K562 (cell line): Measurements from ENCODE around the gene NEUROD6. TPM values are rescaled to one million over a fixed set of nuclear protein-coding genes. Genes with fewer than 3 reads are reported as not detected.

Experiments used
- ATAC-seq: fragments of 200-7000 bp; cut with Tn5 transposase; 3 replicates; pipeline ENCODE4 v1.9.1; 2020; ENCODE audit warnings: moderate library complexity
- BruUV-seq: library from RNA; stranded (reverse); fragments of 400-500 nt; replicated peaks from 2 replicates; lab custom pipeline; 2021; lab: Mats Ljungman, UMichigan
- CTCF ChIA-PET: fragments of 300-600 bp; formaldehyde crosslinking; extraction: SDS; loops from one replicate; lab custom pipeline; 2021; ENCODE audit warnings: low intra/inter-chr PET ratio; lab: Yijun Ruan, JAX
- POLR2A ChIA-PET: fragments of 300-600, 350-650 bp; sonication (Branson Sonifier 250); formaldehyde crosslinking; extraction: SDS; loops from one replicate; lab custom pipeline; 2021; ENCODE audit warnings: antibody characterized with exemption, inconsistent platforms; lab: Yijun Ruan, JAX
- DNase-seq, 4 experiments: peaks; one replicate each; pipeline versions ENCODE4 v3.0.0 to v3.0.0-alpha.2; 2011 to 2018; ENCODE audit warnings: low spot score in 3 of 4, mixed read lengths in 3 of 4; ENCODE audit errors: extremely low read depth in 1 of 4
- FAIRE-seq: peaks from 2 replicates; lab custom pipeline; 2011; peaks lifted over from hg19 to GRCh38; lab: Jason Lieb, UNC
- H2AFZ ChIP-seq: 2 replicates; pipeline ENCODE4 v1.6.0; 2011; ENCODE audit warnings: low read depth, low read length, control low read depth, inconsistent platforms
- H3K27ac ChIP-seq: fragments of 200-600 bp; 3 replicates; pipeline ENCODE4 v1.8.0; 2011; ENCODE audit warnings: low read depth, mild to moderate bottlenecking, control low read depth, inconsistent platforms, low read length, moderate library complexity, mixed read lengths; ENCODE audit errors: extremely low read depth
- H3K27me3 ChIP-seq, 2 experiments: fragments of 300-600 bp in 1 of 2; 2 replicates in 1 of 2; 3 replicates in 1 of 2; pipeline versions ENCODE4 v1.6.0 to v1.8.0; 2011; ENCODE audit warnings: inconsistent platforms in 2 of 2, low read length in 2 of 2, mild to moderate bottlenecking in 1 of 2, mixed read lengths in 1 of 2, moderate library complexity in 1 of 2; ENCODE audit not compliant: control insufficient read depth in 2 of 2, insufficient read depth in 2 of 2
- H3K36me3 ChIP-seq: fragments of 300-600 bp; 3 replicates; pipeline ENCODE4 v1.8.0; 2011; ENCODE audit warnings: mild to moderate bottlenecking, low read length, inconsistent platforms; ENCODE audit not compliant: control insufficient read depth, insufficient read depth
- H3K4me1 ChIP-seq, 2 experiments: fragments of 200-600 bp in 1 of 2; replicated peaks in 1 of 2; 2 replicates in 1 of 2; 3 replicates in 1 of 2; pipeline versions ENCODE4 v1.5.1 to v1.8.0; 2011; ENCODE audit warnings: inconsistent platforms in 2 of 2, low read length in 2 of 2, mild to moderate bottlenecking in 1 of 2, mixed read lengths in 1 of 2, moderate library complexity in 1 of 2; ENCODE audit not compliant: control insufficient read depth in 2 of 2, insufficient read depth in 2 of 2
- H3K4me2 ChIP-seq: 2 replicates; pipeline ENCODE4 v1.6.1; 2011; ENCODE audit warnings: low read length, control low read depth, inconsistent platforms, mixed read lengths; ENCODE audit not compliant: insufficient read depth
- H3K4me3 ChIP-seq: fragments of 200-600 bp; sonication (generic), shearing (Covaris generic); 2 replicates; pipeline ENCODE4 v1.5.1; 2016; ENCODE audit warnings: control low read depth, inconsistent platforms
- H3K79me2 ChIP-seq: fragments of 200-600 bp; 3 replicates; pipeline ENCODE4 v1.8.0; 2011; ENCODE audit warnings: low read length, inconsistent platforms; ENCODE audit not compliant: control insufficient read depth, insufficient read depth
- H3K9ac ChIP-seq, 2 experiments: 2 replicates each; pipeline versions ENCODE4 v1.6.0 to v1.6.1; 2011; ENCODE audit warnings: low read depth in 2 of 2, low read length in 2 of 2, control low read depth in 1 of 2, inconsistent platforms in 1 of 2, mild to moderate bottlenecking in 1 of 2, mixed read lengths in 1 of 2; ENCODE audit not compliant: insufficient read depth in 1 of 2
- H3K9me1 ChIP-seq: one replicate; pipeline ENCODE4 v1.6.0; 2011; ENCODE audit warnings: inconsistent platforms, mild to moderate bottlenecking, low read length, moderate library complexity; ENCODE audit not compliant: control insufficient read depth, insufficient read depth
- H3K9me3 ChIP-seq: replicated peaks from 2 replicates; pipeline ENCODE4 v1.5.1; 2011; ENCODE audit warnings: low read depth, low read length, inconsistent platforms; ENCODE audit not compliant: control insufficient read depth, insufficient read depth
- H4K20me1 ChIP-seq: replicated peaks from 2 replicates; pipeline ENCODE4 v1.6.1; 2011; ENCODE audit warnings: low read length, inconsistent platforms, mixed read lengths; ENCODE audit not compliant: control insufficient read depth, insufficient read depth
- FOXJ3 ChIP-seq: sonication (generic); formaldehyde crosslinking; IDR thresholded peaks from 2 replicates; pipeline ENCODE4 v1.4.0; 2020; ENCODE audit warnings: mild to moderate bottlenecking, missing genetic modification reagents
- L3MBTL2 ChIP-seq: fragments of 450-650 bp; IDR thresholded peaks from 2 replicates; pipeline ENCODE4 v1.6.1; 2016; ENCODE audit warnings: mild to moderate bottlenecking, moderate library complexity
- WGBS: fragments of 100-300 bp; shearing (Covaris generic); methylation state at CpG from one replicate; pipeline ENCODE4 v1.1.6; 2016; ENCODE audit warnings: low coverage, mixed read lengths; ENCODE audit not compliant: insufficient coverage; ENCODE audit errors: missing lambda C conversion rate; 5-methylcytosine and 5-hydroxymethylcytosine counted together
- in situ Hi-C: fragments of 300-500 bp; cut with MboI; formaldehyde crosslinking; loops from 4 replicates; pipeline ENCODE4 v1.15.0; 2018; ENCODE audit warnings: inconsistent platforms, mixed read lengths
- intact Hi-C: fragments of 100-400 bp; cut with micrococcal nuclease; formaldehyde crosslinking; loops from 2 replicates; pipeline ENCODE4 v1.14.2; 2022
- polyA plus RNA-seq, 8 experiments: library from polyadenylated mRNA; depleted of rRNA in 4 of 8; stranded (reverse) in 5 of 8; unstranded in 3 of 8; fragments of >200 nt; fragmentation: Nextera tagmentation in 2 of 8; fragmentation: Illumina TruSeq in 1 of 8; extraction: Ambion mirVana in 2 of 8; extraction: Trizol in 1 of 8; gene quantifications; 2 replicates each; pipeline versions ENCODE4 v1.2.1 to v1.2.3, GENCODE V29; 2011 to 2014; ENCODE audit warnings: inconsistent platforms in 1 of 8, missing spikeins in 1 of 8
- total RNA-seq, 7 experiments: library from RNA; depleted of rRNA in 6 of 7; stranded (reverse); fragments of >200 nt in 6 of 7; fragmentation: Illumina TruSeq in 2 of 7; extraction: Trizol in 2 of 7; gene quantifications; 2 replicates each; pipeline versions ENCODE4 v1.2.1 to v1.2.3, GENCODE V29; 2011 to 2021; ENCODE audit warnings: low replicate concordance in 1 of 7
- TF ChIP-seq, protein P1 (sequence below), 2 experiments: fragments of 250-450 bp in 1 of 2; fragments of 450-650 bp in 1 of 2; sonication (Bioruptor Pico) in 1 of 2; IDR thresholded peaks; 2 replicates each; pipeline versions ENCODE4 v1.6.1 to v1.8.0; 2016 to 2021; ENCODE audit warnings: mild to moderate bottlenecking in 2 of 2, moderate library complexity in 2 of 2, missing compliant biosample characterization in 1 of 2, missing genetic modification characterization in 1 of 2
- TF ChIP-seq, protein P2 (sequence below), 3 experiments: fragments of 200-800 bp in 1 of 3; fragments of 250-450 bp in 1 of 3; fragments of 450-650 bp in 1 of 3; sonication (Bioruptor Pico) in 1 of 3; sonication (Bioruptor generic) in 1 of 3; formaldehyde crosslinking in 1 of 3; IDR thresholded peaks; 2 replicates each; pipeline versions ENCODE4 v1.6.1 to v1.8.0; 2016 to 2022; ENCODE audit warnings: mild to moderate bottlenecking in 2 of 3, missing genetic modification characterization in 2 of 3, missing compliant biosample characterization in 1 of 3, moderate library complexity in 1 of 3
- TF ChIP-seq, protein P3 (sequence below): fragments of 450-650 bp; formaldehyde crosslinking; IDR thresholded peaks from 2 replicates; pipeline ENCODE4 v1.4.0; 2022; ENCODE audit warnings: missing genetic modification characterization
- TF ChIP-seq, protein P4 (sequence below): fragments of 450-650 bp; formaldehyde crosslinking; IDR thresholded peaks from 2 replicates; pipeline ENCODE4 v1.4.0; 2020; ENCODE audit warnings: mild to moderate bottlenecking
- TF ChIP-seq, protein P5 (sequence below): IDR thresholded peaks from 2 replicates; pipeline ENCODE4 v1.6.1; 2011; ENCODE audit not compliant: insufficient read length; ENCODE audit errors: extremely low read depth
- TF ChIP-seq, protein P6 (sequence below): sonication (generic); formaldehyde crosslinking; IDR thresholded peaks from 2 replicates; pipeline ENCODE4 v1.8.0; 2022; ENCODE audit warnings: mild to moderate bottlenecking, missing genetic modification reagents

NEUROD6 gene
- total and polyA plus RNA-seq, 9 of the 15 experiments (the other 6 are each of a cell fraction or from before 2014, with no cell fraction given): not detected

DNA sequence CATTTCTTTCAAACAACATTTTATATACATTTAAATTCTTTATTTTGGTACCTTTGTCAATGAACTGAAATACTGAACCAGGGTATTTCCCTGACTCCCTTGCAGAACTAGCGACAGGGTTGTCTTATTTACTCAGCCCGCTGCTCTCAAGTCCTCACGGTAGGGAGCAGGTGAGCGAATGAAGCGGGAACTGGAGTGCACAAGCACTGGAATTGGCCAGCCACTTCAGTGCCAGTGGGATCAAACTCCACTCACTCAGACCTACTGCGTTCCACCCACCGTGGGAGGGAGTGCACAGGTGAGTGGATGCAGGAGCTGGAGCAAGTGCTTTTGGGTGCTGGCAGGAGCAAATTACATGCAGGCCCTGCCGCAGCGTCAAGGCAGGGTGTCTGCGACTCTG lies 28.1 kb upstream of the NEUROD6 start:
- ATAC-seq: no peak
- in situ Hi-C loops: no loop called here
- TF ChIP-seq, protein P1, sequence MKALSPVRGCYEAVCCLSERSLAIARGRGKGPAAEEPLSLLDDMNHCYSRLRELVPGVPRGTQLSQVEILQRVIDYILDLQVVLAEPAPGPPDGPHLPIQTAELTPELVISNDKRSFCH (CRISPR knock-in tag; IDR thresholded peaks at IDR 0.05): no peak
- TF ChIP-seq, protein P1 (tag; IDR thresholded peaks at IDR 0.05): no peak
- TF ChIP-seq, protein P2, sequence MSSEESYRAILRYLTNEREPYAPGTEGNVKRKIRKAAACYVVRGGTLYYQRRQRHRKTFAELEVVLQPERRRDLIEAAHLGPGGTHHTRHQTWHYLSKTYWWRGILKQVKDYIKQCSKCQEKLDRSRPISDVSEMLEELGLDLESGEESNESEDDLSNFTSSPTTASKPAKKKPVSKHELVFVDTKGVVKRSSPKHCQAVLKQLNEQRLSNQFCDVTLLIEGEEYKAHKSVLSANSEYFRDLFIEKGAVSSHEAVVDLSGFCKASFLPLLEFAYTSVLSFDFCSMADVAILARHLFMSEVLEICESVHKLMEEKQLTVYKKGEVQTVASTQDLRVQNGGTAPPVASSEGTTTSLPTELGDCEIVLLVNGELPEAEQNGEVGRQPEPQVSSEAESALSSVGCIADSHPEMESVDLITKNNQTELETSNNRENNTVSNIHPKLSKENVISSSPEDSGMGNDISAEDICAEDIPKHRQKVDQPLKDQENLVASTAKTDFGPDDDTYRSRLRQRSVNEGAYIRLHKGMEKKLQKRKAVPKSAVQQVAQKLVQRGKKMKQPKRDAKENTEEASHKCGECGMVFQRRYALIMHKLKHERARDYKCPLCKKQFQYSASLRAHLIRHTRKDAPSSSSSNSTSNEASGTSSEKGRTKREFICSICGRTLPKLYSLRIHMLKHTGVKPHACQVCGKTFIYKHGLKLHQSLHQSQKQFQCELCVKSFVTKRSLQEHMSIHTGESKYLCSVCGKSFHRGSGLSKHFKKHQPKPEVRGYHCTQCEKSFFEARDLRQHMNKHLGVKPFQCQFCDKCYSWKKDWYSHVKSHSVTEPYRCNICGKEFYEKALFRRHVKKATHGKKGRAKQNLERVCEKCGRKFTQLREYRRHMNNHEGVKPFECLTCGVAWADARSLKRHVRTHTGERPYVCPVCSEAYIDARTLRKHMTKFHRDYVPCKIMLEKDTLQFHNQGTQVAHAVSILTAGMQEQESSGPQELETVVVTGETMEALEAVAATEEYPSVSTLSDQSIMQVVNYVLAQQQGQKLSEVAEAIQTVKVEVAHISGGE (CRISPR knock-in tag; IDR thresholded peaks at IDR 0.05): no peak
- TF ChIP-seq, protein P3, sequence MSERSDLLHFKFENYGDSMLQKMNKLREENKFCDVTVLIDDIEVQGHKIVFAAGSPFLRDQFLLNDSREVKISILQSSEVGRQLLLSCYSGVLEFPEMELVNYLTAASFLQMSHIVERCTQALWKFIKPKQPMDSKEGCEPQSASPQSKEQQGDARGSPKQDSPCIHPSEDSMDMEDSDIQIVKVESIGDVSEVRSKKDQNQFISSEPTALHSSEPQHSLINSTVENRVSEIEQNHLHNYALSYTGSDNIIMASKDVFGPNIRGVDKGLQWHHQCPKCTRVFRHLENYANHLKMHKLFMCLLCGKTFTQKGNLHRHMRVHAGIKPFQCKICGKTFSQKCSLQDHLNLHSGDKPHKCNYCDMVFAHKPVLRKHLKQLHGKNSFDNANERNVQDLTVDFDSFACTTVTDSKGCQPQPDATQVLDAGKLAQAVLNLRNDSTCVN (CRISPR knock-in tag): no peak
- TF ChIP-seq, protein P4, sequence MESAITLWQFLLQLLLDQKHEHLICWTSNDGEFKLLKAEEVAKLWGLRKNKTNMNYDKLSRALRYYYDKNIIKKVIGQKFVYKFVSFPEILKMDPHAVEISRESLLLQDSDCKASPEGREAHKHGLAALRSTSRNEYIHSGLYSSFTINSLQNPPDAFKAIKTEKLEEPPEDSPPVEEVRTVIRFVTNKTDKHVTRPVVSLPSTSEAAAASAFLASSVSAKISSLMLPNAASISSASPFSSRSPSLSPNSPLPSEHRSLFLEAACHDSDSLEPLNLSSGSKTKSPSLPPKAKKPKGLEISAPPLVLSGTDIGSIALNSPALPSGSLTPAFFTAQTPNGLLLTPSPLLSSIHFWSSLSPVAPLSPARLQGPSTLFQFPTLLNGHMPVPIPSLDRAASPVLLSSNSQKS (CRISPR knock-in tag): no peak
- TF ChIP-seq, protein P5, sequence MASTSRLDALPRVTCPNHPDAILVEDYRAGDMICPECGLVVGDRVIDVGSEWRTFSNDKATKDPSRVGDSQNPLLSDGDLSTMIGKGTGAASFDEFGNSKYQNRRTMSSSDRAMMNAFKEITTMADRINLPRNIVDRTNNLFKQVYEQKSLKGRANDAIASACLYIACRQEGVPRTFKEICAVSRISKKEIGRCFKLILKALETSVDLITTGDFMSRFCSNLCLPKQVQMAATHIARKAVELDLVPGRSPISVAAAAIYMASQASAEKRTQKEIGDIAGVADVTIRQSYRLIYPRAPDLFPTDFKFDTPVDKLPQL: no peak
- TF ChIP-seq L3MBTL2: no peak
- no peak for TF ChIP-seq FOXJ3
- TF ChIP-seq, protein P6, sequence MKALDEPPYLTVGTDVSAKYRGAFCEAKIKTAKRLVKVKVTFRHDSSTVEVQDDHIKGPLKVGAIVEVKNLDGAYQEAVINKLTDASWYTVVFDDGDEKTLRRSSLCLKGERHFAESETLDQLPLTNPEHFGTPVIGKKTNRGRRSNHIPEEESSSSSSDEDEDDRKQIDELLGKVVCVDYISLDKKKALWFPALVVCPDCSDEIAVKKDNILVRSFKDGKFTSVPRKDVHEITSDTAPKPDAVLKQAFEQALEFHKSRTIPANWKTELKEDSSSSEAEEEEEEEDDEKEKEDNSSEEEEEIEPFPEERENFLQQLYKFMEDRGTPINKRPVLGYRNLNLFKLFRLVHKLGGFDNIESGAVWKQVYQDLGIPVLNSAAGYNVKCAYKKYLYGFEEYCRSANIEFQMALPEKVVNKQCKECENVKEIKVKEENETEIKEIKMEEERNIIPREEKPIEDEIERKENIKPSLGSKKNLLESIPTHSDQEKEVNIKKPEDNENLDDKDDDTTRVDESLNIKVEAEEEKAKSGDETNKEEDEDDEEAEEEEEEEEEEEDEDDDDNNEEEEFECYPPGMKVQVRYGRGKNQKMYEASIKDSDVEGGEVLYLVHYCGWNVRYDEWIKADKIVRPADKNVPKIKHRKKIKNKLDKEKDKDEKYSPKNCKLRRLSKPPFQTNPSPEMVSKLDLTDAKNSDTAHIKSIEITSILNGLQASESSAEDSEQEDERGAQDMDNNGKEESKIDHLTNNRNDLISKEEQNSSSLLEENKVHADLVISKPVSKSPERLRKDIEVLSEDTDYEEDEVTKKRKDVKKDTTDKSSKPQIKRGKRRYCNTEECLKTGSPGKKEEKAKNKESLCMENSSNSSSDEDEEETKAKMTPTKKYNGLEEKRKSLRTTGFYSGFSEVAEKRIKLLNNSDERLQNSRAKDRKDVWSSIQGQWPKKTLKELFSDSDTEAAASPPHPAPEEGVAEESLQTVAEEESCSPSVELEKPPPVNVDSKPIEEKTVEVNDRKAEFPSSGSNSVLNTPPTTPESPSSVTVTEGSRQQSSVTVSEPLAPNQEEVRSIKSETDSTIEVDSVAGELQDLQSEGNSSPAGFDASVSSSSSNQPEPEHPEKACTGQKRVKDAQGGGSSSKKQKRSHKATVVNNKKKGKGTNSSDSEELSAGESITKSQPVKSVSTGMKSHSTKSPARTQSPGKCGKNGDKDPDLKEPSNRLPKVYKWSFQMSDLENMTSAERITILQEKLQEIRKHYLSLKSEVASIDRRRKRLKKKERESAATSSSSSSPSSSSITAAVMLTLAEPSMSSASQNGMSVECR (CRISPR knock-in tag): no peak

More for the DNA sequence above, 28.1 kb upstream of the NEUROD6 start:
- FAIRE-seq (no peak), DNase-seq (no peak)
- under 1% methylated on average over 10 of the region's 10 CpGs for WGBS
- Histone ChIP-seq H3K9me3 (no peaks in the 10 kb centered on the region), H4K20me1 (no peaks in the 10 kb centered on the region; the same call in 1 of the 2 replicates), H3K4me2 (no peak overlapping the region), H3K4me3 (no peak overlapping the region), H3K27me3 (peaks cover 4 to 14% of the 10 kb centered on the region in 2 experiments; a peak in 3 of 5 replicates), H3K9ac (no peak overlapping the region), H3K9me1 (no peaks in the 10 kb centered on the region), H2AFZ (no peak overlapping the region), H3K36me3 (no peaks in the 10 kb centered on the region), H3K4me1 (no peaks in the 10 kb centered on the region), H3K79me2 (no peaks in the 10 kb centered on the region), H3K27ac (no peak overlapping the region)
- CTCF ChIA-PET: no interaction called here
- BruUV-seq: no TSS peak
- POLR2A ChIA-PET: interaction anchor here (0.9 kb wide), 1 partner anchor 801 kb away, joined by 5 read pairs; no protein-coding TSS in a partner anchor
- intact Hi-C loops: loop anchor here (10.0 kb wide), 1 partner anchor 174 kb away; no protein-coding TSS in a partner anchor
